ENCODE results near the gene FBLL1. TPM values are rescaled to one million over a fixed set of nuclear protein-coding genes. Genes with fewer than 3 reads are reported as not detected.

The FBLL1 gene
- total and polyA plus RNA-seq, 12 donors, result 0.16 to 0.61 (median 0.25) TPM; not detected in 7

- WGBS, 2 donors, result 2% methylated on average over 41 to 52 of the region's 52 CpGs
- Histone ChIP-seq H3K4me1 (peaks cover 0 to 47% (median 37%) of the 10 kb centered on the region in 9 donors), H3K36me3 (no peaks in the 10 kb centered on the region), H3K4me3 (peak overlapping the region; percentile 76 to 99 (median 92)), H3K27ac (peak overlapping the region; percentile 89 to 99 (median 96)), H3K9me3 (no peaks in the 10 kb centered on the region), H3K27me3 (no peaks in the 10 kb centered on the region)
- peak; percentile 97 to 99 for DNase-seq
- TF ChIP-seq, protein P1, sequence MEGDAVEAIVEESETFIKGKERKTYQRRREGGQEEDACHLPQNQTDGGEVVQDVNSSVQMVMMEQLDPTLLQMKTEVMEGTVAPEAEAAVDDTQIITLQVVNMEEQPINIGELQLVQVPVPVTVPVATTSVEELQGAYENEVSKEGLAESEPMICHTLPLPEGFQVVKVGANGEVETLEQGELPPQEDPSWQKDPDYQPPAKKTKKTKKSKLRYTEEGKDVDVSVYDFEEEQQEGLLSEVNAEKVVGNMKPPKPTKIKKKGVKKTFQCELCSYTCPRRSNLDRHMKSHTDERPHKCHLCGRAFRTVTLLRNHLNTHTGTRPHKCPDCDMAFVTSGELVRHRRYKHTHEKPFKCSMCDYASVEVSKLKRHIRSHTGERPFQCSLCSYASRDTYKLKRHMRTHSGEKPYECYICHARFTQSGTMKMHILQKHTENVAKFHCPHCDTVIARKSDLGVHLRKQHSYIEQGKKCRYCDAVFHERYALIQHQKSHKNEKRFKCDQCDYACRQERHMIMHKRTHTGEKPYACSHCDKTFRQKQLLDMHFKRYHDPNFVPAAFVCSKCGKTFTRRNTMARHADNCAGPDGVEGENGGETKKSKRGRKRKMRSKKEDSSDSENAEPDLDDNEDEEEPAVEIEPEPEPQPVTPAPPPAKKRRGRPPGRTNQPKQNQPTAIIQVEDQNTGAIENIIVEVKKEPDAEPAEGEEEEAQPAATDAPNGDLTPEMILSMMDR (IDR thresholded peaks at IDR 0.05), result no peak
- intact Hi-C loops (cut with DNase I), result loop anchor here in 6 of 10 donors (2.0 to 10.0 kb wide), 5 partner anchors 92 to 1733 kb away; partner anchors contain the start of genes RARS1 (in 6 of the 6) and SPDL1 (in 1 of the 6)
- peak; percentile 98 to 99 (median 99) for ATAC-seq
These were observed 50.6 kb downstream of the FBLL1 start for GRCh38 chr5:168579488-168580226.

DNA sequence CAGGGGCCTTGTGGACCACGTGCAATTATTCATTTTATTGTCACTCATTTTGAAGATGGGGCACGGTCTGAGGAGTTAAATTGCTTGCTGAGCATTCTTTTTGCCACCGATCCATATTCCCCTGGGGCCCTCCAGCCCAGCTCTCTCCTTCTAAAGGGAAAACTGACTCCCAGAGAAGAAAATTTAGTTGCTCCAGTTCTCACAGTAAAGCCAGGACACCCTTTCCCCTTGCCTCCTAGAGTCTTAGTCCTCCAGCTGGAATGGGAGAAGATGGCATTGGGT, 51.1 kb downstream of the FBLL1 start:
- H3K27ac ChIP-seq, result peak overlapping the region; percentile 62 to 99 (median 96)
- TF ChIP-seq, protein P1 (IDR thresholded peaks at IDR 0.05), result no peak
- H3K9me3 ChIP-seq, result no peaks in the 10 kb centered on the region
- no peaks in the 10 kb centered on the region for H3K27me3 ChIP-seq
- peaks cover 0 to 42% (median 33%) of the 10 kb centered on the region in 9 donors for H3K4me1 ChIP-seq
- intact Hi-C loops (cut with DNase I), result loop anchor here in 2 of 10 donors (5.0 kb wide), 2 partner anchors 93 to 1732 kb away; partner anchors contain the start of gene RARS1 (in 1 of the 2)
- no peak for ATAC-seq
- H3K4me3 ChIP-seq, result peak overlapping the region; percentile 76 to 99 (median 92)
- no peak for DNase-seq
- H3K36me3 ChIP-seq, result no peaks in the 10 kb centered on the region
- WGBS, 2 donors, result 22 to 25% methylated on average over 3 of the region's 3 CpGs

Small RNAs within 50 kb of the gene (microRNA-seq; reads per million reads assigned to microRNA genes)
- 0 reads per million in 2 donors for gene MIR103A1
- 0 reads per million in 2 donors for gene MIR103B1

Other genes with a start within 250 kb of the FBLL1 start
- 1 to 10 TPM in 7 of 10 donors, under 1 TPM in 3; 0.79 to 1.7 (median 1.2) TPM for gene WWC1, start 237.7 kb upstream of the FBLL1 start, total RNA-seq
- 1 to 10 TPM in 1 of 2 donors, under 1 TPM in 1; 0.80 to 7.8 TPM for gene WWC1, start 237.7 kb upstream of the FBLL1 start, polyA plus RNA-seq
- 10 to 100 TPM; 43.7 to 52.5 (median 46.0) TPM for gene RARS1, start 42.8 kb upstream of the FBLL1 start, total RNA-seq
- gene RARS1, start 42.8 kb upstream of the FBLL1 start, polyA plus RNA-seq, result 10 to 100 TPM; 22.4 to 41.1 TPM
- 10 to 100 TPM; 26.0 to 46.6 (median 33.7) TPM for gene PANK3, start 50.1 kb downstream of the FBLL1 start, total RNA-seq
- gene PANK3, start 50.1 kb downstream of the FBLL1 start, polyA plus RNA-seq, result 1 to 10 TPM; 3.0 to 6.2 TPM